Heart right ventricle (tissue), 16 donors: ENCODE results near the gene OAF. TPM values are rescaled to one million over a fixed set of nuclear protein-coding genes. Genes with fewer than 3 reads are reported as not detected.

Source experiments
- ATAC-seq, 8 donors: fragments of 200-7000 bp; cut with Tn5 transposase; one replicate each; pipeline ENCODE4 v1.9.1; 2020; ENCODE audit warnings: mild to moderate bottlenecking in 8 of 8, moderate library complexity in 8 of 8, moderate number of reproducible peaks in 1 of 8
- DNase-seq, 2 donors: peaks; one replicate each; pipeline ENCODE4 v3.0.0-alpha.2; 2020
- H3K27ac ChIP-seq, 10 donors: fragments of 200-600 bp; sonication (generic) in 2 of 10; one replicate each; pipeline versions ENCODE4 v1.5.0 to v1.8.0; 2020 to 2022; ENCODE audit warnings: mild to moderate bottlenecking in 3 of 10
- H3K27me3 ChIP-seq, 7 donors: fragments of 200-600 bp; one replicate each; pipeline ENCODE4 v1.8.0; 2021 to 2022; ENCODE audit warnings: mild to moderate bottlenecking in 2 of 7
- H3K36me3 ChIP-seq, 9 donors: fragments of 200-600 bp; sonication (generic) in 1 of 9; one replicate each; pipeline versions ENCODE4 v1.5.0 to v1.8.0; 2020 to 2022; ENCODE audit warnings: mild to moderate bottlenecking in 2 of 9
- H3K4me1 ChIP-seq, 9 donors: fragments of 200-600 bp; sonication (generic) in 1 of 9; one replicate each; pipeline versions ENCODE4 v1.5.0 to v1.8.0; 2020 to 2022; ENCODE audit warnings: mild to moderate bottlenecking in 4 of 9
- H3K4me3 ChIP-seq, 10 donors: fragments of 200-600 bp; sonication (generic) in 2 of 10; one replicate each; pipeline versions ENCODE4 v1.5.0 to v1.8.0; 2020 to 2022; ENCODE audit warnings: mild to moderate bottlenecking in 7 of 10, moderate library complexity in 2 of 10
- H3K9me3 ChIP-seq, 11 donors: fragments of 200-600 bp in 10 of 11; sonication (generic) in 2 of 11; one replicate each; pipeline versions ENCODE4 v1.5.0 to v1.8.0; 2013 to 2022; ENCODE audit warnings: mild to moderate bottlenecking in 2 of 11, control low read depth in 1 of 11, moderate library complexity in 1 of 11
- CTCF ChIP-seq, 9 donors: fragments of 200-600 bp; sonication (generic) in 2 of 9; IDR thresholded peaks; one replicate each; pipeline versions ENCODE4 v1.5.0 to v1.8.0; 2021 to 2022; ENCODE audit warnings: antibody characterized with exemption in 9 of 9, mild to moderate bottlenecking in 5 of 9, moderate library complexity in 1 of 9
- WGBS, 2 donors: extraction: QIAGEN DNeasy Blood & Tissue Kit; methylation state at CpG; one replicate each; pipeline ENCODE4 v1.1.7; 2013; ENCODE audit warnings: inconsistent platforms in 1 of 2; 5-methylcytosine and 5-hydroxymethylcytosine counted together
- intact Hi-C, 10 donors: fragments of 100-400 bp; cut with DNase I; formaldehyde crosslinking; loops; one replicate each; pipeline versions ENCODE4 v1.11.1 to v1.14.2; 2022
- polyA plus RNA-seq, 2 donors: library from polyadenylated mRNA; stranded (reverse); fragments of 200-250 nt; gene quantifications; one replicate each; pipeline ENCODE4 v1.2.3, GENCODE V29; 2013
- total RNA-seq, 10 donors: library from RNA; stranded (reverse); fragmentation: NEBNext Ultra II Directional in 3 of 10; extraction: Animal tissue kit (Norgen Biotek cat#: 25700) in 3 of 10; gene quantifications; one replicate each; pipeline versions ENCODE4 v1.2.1 to v1.2.4, GENCODE V29; 2021 to 2023
- donor health status: Arrhythmogenic right ventricular cardiomyopathy.
- donor health status: ischemic (EF 13 %, LVEDD 7.1; RV severe dilation, severe dysfunction).
- donor health status: healthy with polysubstance abuse.
- donor health status: DM: no; HTN: yes; CAD: no.
- donor health status: DM: no; HTN: no; CAD: no.
- donor health status: ischemic (EF 25% LVEDD 6.9; RV normal size, moderate dysfunction).
- donor health status: ischemic (EF 25% LVEDD 5.7; RV mildly dilated, moderate dysfunction).
- donor health status: healthy.
- donor health status: DM: yes; HTN: yes; CAD: no.
- donor health status: Ischemic cardiomyopathy.
- donor health status: ischemic (EF 35%, LVEDD 5.7; RV mildly dilated, moderate dysfunction).
- donor health status: nonischemic (EF 11% LVEDD 7.7; RV severe dilation, severe dysfunction).
- donor health status: DM: yes; HTN: yes; CAD: no.
- donor health status: PGD.
- donor health status: ischemic (EF 29% LVEDD 5.4; RV normal size, mild dysfunction).
- donor health status: nonischemic (EF 23%, LVEDD 6.1; RV moderate dilation, normal function).

The OAF gene
- total and polyA plus RNA-seq, 12 donors = 8.4 to 41.6 (median 15.3) TPM

GRCh38 chr11:120223793-120224192 is 13.0 kb downstream of the OAF start:
- H3K4me1 ChIP-seq = peaks cover 3 to 80% (median 59%) of the 10 kb centered on the region in 9 donors
- no peak for DNase-seq
- TF ChIP-seq CTCF (IDR thresholded peaks at IDR 0.05) = no peak
- WGBS, 2 donors = 15 to 35% methylated on average over 1 of the region's 1 CpG
- intact Hi-C loops = loop anchor here in 1 of 10 donors (10.0 kb wide), 1 partner anchor 559 kb away; no protein-coding TSS in a partner anchor
- H3K27me3 ChIP-seq = no peaks in the 10 kb centered on the region
- H3K9me3 ChIP-seq = no peaks in the 10 kb centered on the region
- H3K4me3 ChIP-seq = no peak overlapping the region
- peaks cover 0 to 21% (median 0%) of the 10 kb centered on the region in 9 donors for H3K36me3 ChIP-seq
- no peak for ATAC-seq
- H3K27ac ChIP-seq = peak overlapping the region in 2 of 10 donors; percentile 28 to 68

GRCh38 chr11:120224361-120224760 is 13.5 kb downstream of the OAF start:
- H3K9me3 ChIP-seq = no peaks in the 10 kb centered on the region
- H3K4me3 ChIP-seq = no peak overlapping the region
- WGBS, 2 donors = 61 to 68% methylated on average over 6 of the region's 6 CpGs
- peaks cover 0 to 26% (median 0%) of the 10 kb centered on the region in 9 donors for H3K36me3 ChIP-seq
- H3K27me3 ChIP-seq = no peaks in the 10 kb centered on the region
- no peak for TF ChIP-seq CTCF (IDR thresholded peaks at IDR 0.05)
- H3K4me1 ChIP-seq = peaks cover 3 to 74% (median 53%) of the 10 kb centered on the region in 9 donors
- DNase-seq (no peak), ATAC-seq (peak in 1 of 8 donors; percentile 3)
- H3K27ac ChIP-seq = peak overlapping the region in 9 of 10 donors; percentile 26 to 69 (median 59)
- intact Hi-C loops = loop anchor here in 1 of 10 donors (10.0 kb wide), 1 partner anchor 560 kb away; no protein-coding TSS in a partner anchor

GRCh38 chr11:120224972-120225909 is 14.4 kb downstream of the OAF start:
- WGBS, 2 donors = 38 to 48% methylated on average over 22 of the region's 22 CpGs
- Histone ChIP-seq H3K4me1 (peaks cover 3 to 65% (median 47%) of the 10 kb centered on the region in 9 donors), H3K27me3 (no peaks in the 10 kb centered on the region), H3K36me3 (peaks cover 0 to 29% (median 0%) of the 10 kb centered on the region in 9 donors), H3K27ac (peak overlapping the region in 9 of 10 donors; percentile 26 to 69 (median 59)), H3K9me3 (no peaks in the 10 kb centered on the region), H3K4me3 (peak overlapping the region in 1 of 10 donors; percentile 32)
- ATAC-seq (peak; percentile 62 to 78 (median 74)), DNase-seq (peak; percentile 47 to 56)
- peak in 1 of 9 donors; percentile 13 for TF ChIP-seq CTCF (IDR thresholded peaks at IDR 0.05)
- intact Hi-C loops = loop anchor here in 2 of 10 donors (5.0 to 10.0 kb wide), 2 partner anchors 53 to 560 kb away; no protein-coding TSS in a partner anchor

- DNase-seq (no peak), ATAC-seq (no peak)
- Histone ChIP-seq H3K4me3 (no peak overlapping the region), H3K36me3 (peaks cover 0 to 29% (median 0%) of the 10 kb centered on the region in 9 donors), H3K27ac (peak overlapping the region in 4 of 10 donors; percentile 26 to 68 (median 60)), H3K9me3 (no peaks in the 10 kb centered on the region), H3K4me1 (peaks cover 3 to 55% (median 41%) of the 10 kb centered on the region in 9 donors), H3K27me3 (no peaks in the 10 kb centered on the region)
- TF ChIP-seq CTCF (IDR thresholded peaks at IDR 0.05) = no peak
- whole genome bisulfite sequencing, 2 donors = 81 to 82% methylated on average over 5 of the region's 5 CpGs
- intact Hi-C loops = loop anchor here in 2 of 10 donors (5.0 to 10.0 kb wide), 2 partner anchors 54 to 561 kb away; no protein-coding TSS in a partner anchor
These were observed 15.4 kb downstream of the OAF start for GRCh38 chr11:120226242-120226641.
